Measurements from ENCODE around the gene DPM3. TPM values are rescaled to one million over a fixed set of nuclear protein-coding genes. Genes with fewer than 3 reads are reported as not detected.

DPM3 gene
- total and polyA plus RNA-seq, 2 of the 13 experiments (the other 11 are each of a cell fraction or from before 2014, with no cell fraction given): 23.2 to 53.4 TPM

GRCh38 chr1:155134880-155135414, 5.4 kb downstream of the DPM3 start (continued):
- no peak for TF ChIP-seq ZNF362 (CRISPR knock-in tag; IDR thresholded peaks at IDR 0.05; ENCODE audit: borderline replicate concordance)
- TF ChIP-seq MLX (CRISPR knock-in tag; IDR thresholded peaks at IDR 0.05): no peak
- TF ChIP-seq NAIF1 (CRISPR knock-in tag; IDR thresholded peaks at IDR 0.05; ENCODE audit: borderline replicate concordance): no peak; the same call in 1 of the 2 replicates
- peak; percentile 72 for TF ChIP-seq DBP (CRISPR knock-in tag; IDR thresholded peaks at IDR 0.05; ENCODE audit: not compliant biosample characterization)
- TF ChIP-seq BCL6 (CRISPR knock-in tag; IDR thresholded peaks at IDR 0.05): peak; percentile 37; the same call in 1 of the 2 replicates
- 0 out of 2 replicates have a peak, but pooled peaks have one; percentile 14 for TF ChIP-seq DMAP1 (CRISPR knock-in tag; IDR thresholded peaks at IDR 0.05)
- peak; percentile 100 for TF ChIP-seq PAF1 (CRISPR knock-in tag; IDR thresholded peaks at IDR 0.05)
- TF ChIP-seq HMGXB3 (CRISPR knock-in tag; IDR thresholded peaks at IDR 0.05; ENCODE audit: borderline replicate concordance): peak; percentile 81; the same call in 1 of the 2 replicates
- no peak for TF ChIP-seq ZNF891 (CRISPR knock-in tag; IDR thresholded peaks at IDR 0.05)
- no peak for TF ChIP-seq ZNF407 (CRISPR knock-in tag; IDR thresholded peaks at IDR 0.05; ENCODE audit: not compliant biosample characterization)
- peak; percentile 25; the same call in 1 of the 2 replicates for TF ChIP-seq KDM5A (IDR thresholded peaks at IDR 0.05; ENCODE audit: borderline replicate concordance, low read length)
- no peak for TF ChIP-seq ZNF17 (CRISPR knock-in tag; IDR thresholded peaks at IDR 0.05)
- no peak for TF ChIP-seq TBL1XR1 (IDR thresholded peaks at IDR 0.05; ENCODE audit: borderline replicate concordance, low read length, partially characterized antibody)
- peak; percentile 34 for TF ChIP-seq U2AF1 (optimal IDR thresholded peaks at IDR 0.05; ENCODE audit: low read depth, low read length)
